Measurements from ENCODE around the gene OPRD1. TPM values are rescaled to one million over a fixed set of nuclear protein-coding genes. Genes with fewer than 3 reads are reported as not detected.
A peak's percentile ranks its signal among the peaks of the same experiment; 100 is the strongest.
"Not testable (repeated sequence)": the region's sequence is repeated elsewhere in the genome, so short reads cannot be mapped to it uniquely, and the experiment has no call there.

OPRD1 gene
- total RNA-seq, 4 donors from 2014 or later, result under 0.01 to 0.23 (median 0.15) TPM

GRCh38 chr1:28871631-28872401 lies 59.8 kb downstream of the OPRD1 start:
- Histone ChIP-seq H3K27ac (replicated peaks in 1 of 4) (no peak overlapping the region), H3K4me3 (no peak overlapping the region), H3K4me1 (no peaks in the 10 kb centered on the region), H3K9me3 (no peaks in the 10 kb centered on the region), H3K36me3 (no peaks in the 10 kb centered on the region), H3K27me3 (peaks cover 0 to 44% (median 0%) of the 10 kb centered on the region in 4 donors)
- 86% methylated on average over 10 of the region's 12 CpGs for WGBS
- intact Hi-C loops (cut with DNase I), result loop anchor here (10.0 kb wide), 1 partner anchor 1833 kb away; no protein-coding TSS in a partner anchor
- TF ChIP-seq EP300 (IDR thresholded peaks at IDR 0.05) (no peak), POLR2AphosphoS5 (IDR thresholded peaks at IDR 0.05) (no peak), CTCF (IDR thresholded peaks at IDR 0.05) (no peak), POLR2A (IDR thresholded peaks at IDR 0.05; ENCODE audit: low read depth) (no peak)
- no peak for DNase-seq (ENCODE audit: extremely low spot score)

- H3K4me3 ChIP-seq; H3K27ac ChIP-seq (replicated peaks in 1 of 4); H3K4me1 ChIP-seq; DNase-seq (ENCODE audit: extremely low spot score); H3K9me3 ChIP-seq; H3K36me3 ChIP-seq: not testable (repeated sequence)
- WGBS, result 80% methylated on average over 5 of the region's 5 CpGs
- intact Hi-C loops (cut with DNase I), result loop anchor here (5.0 to 10.0 kb wide), 2 partner anchors 358 to 1830 kb away; no protein-coding TSS in a partner anchor
- peaks cover 0 to 27% (median 0%) of the 10 kb centered on the region in 4 donors for H3K27me3 ChIP-seq
Observed at GRCh38 chr1:28875134-28875533, 63.2 kb downstream of the OPRD1 start.

GRCh38 chr1:28877132-28877781 lies 65.3 kb downstream of the OPRD1 start:
- peak; percentile 94 for DNase-seq (ENCODE audit: extremely low spot score)
- Histone ChIP-seq H3K27me3 (peaks cover 0 to 8% (median 0%) of the 10 kb centered on the region in 4 donors), H3K4me3 (no peak overlapping the region), H3K27ac (replicated peaks in 1 of 4) (no peak overlapping the region), H3K9me3 (no peaks in the 10 kb centered on the region), H3K4me1 (peaks cover 0 to 12% (median 4%) of the 10 kb centered on the region in 4 donors), H3K36me3 (no peaks in the 10 kb centered on the region)
- intact Hi-C loops (cut with DNase I), result loop anchor here (1.0 to 10.0 kb wide), 3 partner anchors 92 to 1828 kb away; no protein-coding TSS in a partner anchor
- 31% methylated on average over 18 of the region's 18 CpGs for WGBS
- TF ChIP-seq POLR2AphosphoS5 (IDR thresholded peaks at IDR 0.05), result peak in 1 of 2 donors; percentile 56
- peak; percentile 87 to 96 (median 91) for TF ChIP-seq CTCF (IDR thresholded peaks at IDR 0.05)
- no peak for TF ChIP-seq EP300 (IDR thresholded peaks at IDR 0.05)

GRCh38 chr1:28878796-28879195 lies 66.8 kb downstream of the OPRD1 start:
- intact Hi-C loops (cut with DNase I), result loop anchor here (5.0 to 10.0 kb wide), 2 partner anchors 361 to 1826 kb away; no protein-coding TSS in a partner anchor
- no peak overlapping the region for H3K27ac ChIP-seq (replicated peaks in 1 of 4)

More at GRCh38 chr1:28878796-28879195, 66.8 kb downstream of the OPRD1 start:
- TF ChIP-seq POLR2A (IDR thresholded peaks at IDR 0.05; ENCODE audit: low read depth), result no peak
- no peak for TF ChIP-seq EP300 (IDR thresholded peaks at IDR 0.05)
- TF ChIP-seq CTCF (IDR thresholded peaks at IDR 0.05), result no peak
- no peak for TF ChIP-seq POLR2AphosphoS5 (IDR thresholded peaks at IDR 0.05)
- 86% methylated on average over 4 of the region's 4 CpGs for WGBS
- H3K27me3 ChIP-seq, result peaks cover 0 to 7% (median 0%) of the 10 kb centered on the region in 4 donors
- H3K9me3 ChIP-seq, result no peaks in the 10 kb centered on the region
- peaks cover 0 to 16% (median 7%) of the 10 kb centered on the region in 4 donors for H3K4me1 ChIP-seq
- no peak for DNase-seq (ENCODE audit: extremely low spot score)
- no peak overlapping the region for H3K4me3 ChIP-seq
- no peaks in the 10 kb centered on the region for H3K36me3 ChIP-seq

Data from esophagus muscularis mucosa (tissue), 4 donors.